ENCODE results near the gene FAM131B.

Gene FAM131B

DNA sequence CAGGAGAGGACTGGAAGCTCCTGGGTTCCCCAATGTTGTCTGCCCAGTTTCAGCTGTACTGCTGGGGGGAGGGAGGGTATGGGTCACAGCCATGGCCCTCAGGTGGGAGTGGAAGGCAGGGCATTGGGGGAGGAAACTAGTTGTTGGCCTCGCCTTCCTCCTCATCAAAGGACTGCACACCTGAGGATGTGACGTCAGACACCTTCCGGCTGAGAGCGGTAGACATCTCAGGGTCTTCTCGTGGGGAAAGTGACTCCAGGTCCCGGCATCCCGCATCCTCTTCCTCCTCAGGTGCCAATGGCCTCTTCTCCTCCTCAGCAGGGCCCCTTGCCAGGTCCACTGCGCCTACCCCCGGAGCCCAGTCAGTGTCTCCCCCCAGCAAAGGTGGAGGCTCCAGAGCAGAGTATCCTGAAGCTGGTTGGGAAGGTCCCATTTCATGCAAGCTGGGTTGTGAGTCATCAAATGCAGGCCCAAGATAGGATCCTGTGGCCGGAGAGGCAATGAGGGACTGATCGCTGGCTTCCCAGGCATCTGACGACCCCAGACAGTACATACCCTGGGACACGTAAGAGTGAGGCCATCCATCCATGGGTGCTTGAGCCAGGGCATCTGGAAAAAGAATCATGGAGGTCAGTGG lies 6.0 kb downstream of the FAM131B start:
- DNase-seq: no peak

DNA sequence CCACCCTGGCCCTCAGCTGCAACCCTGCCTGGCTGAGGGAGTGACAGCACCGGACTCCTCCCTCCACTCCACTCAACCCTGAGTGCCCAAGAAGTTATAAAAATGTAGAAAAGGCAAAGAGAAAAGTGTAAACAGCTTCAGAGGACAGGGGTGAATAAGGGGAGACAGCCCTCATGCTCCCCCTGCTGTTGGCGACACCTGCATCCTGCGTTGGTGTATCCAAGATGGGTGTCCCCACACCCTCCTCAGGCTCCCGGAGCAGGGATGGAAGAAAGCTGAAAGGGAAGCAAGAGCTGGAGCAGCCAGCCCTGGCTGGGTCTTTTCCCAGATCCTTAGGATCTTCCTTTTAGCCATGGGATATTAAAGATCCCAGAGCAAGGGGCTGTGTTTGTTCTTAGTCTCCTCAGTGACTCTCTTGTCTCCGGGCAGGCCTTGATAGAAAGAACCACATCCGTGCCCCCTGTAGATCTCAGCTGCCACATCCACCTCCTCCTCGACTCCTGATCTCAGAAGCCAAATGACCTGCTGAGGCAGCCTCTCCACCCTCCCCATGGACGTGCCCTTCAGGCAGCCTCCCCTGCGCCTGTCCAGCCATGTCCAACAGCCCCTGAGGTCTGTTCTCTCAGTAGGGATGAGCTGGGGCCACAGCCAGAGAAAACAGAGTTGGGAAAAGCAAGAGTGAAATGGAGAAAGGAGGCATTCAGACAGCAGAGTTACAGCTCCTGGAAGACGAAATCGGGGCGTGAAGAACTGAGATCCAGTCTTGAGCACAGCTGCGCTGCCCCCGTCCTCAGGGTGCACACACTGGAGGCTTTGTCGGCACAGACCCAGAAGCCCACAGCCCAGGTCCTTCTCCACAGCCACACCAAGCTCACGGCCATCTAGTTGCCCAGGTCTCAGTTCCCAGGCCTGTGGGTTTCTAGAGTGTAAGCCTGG lies 6.8 kb downstream of the FAM131B start:
- no peak for DNase-seq

DNA sequence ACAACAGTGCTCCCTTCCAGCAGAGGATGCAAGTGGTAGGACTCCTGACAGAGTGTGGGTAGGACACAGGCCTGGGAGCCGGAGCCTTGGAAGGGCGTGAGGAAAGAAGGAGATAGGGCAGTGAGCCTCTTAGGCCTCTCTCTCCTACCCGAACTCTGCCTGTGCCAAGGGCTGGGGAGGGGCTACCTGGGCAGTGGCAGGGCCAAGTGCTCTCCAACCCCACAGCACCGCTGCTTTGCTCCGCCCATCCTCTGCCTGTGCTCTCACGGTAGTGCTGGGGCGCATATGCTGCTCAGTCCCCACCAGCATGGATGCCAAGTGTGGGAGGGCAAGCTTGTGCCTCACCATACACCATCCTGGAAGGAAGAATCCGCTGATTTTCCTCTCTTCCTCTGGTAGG lies 7.5 kb downstream of the FAM131B start:
- no peak for DNase-seq

DNA sequence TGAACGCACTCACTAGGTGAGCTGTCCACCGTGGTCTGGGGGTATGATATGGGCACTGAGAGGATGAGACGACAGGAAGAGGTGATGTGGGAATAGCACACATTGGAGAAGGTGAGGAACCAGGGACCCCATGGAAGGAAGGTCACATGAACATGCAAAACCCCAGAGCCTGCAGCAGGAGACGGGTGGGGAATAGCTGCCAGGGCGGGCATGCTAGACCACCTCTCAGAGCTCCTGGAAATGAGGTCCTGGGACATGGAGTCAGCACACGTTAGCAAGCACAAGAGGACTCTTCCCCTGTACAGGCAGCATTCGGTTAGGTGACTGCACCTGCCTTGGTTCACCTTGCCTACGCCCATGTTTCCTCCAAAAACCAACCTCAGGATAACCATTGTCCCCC lies 8.1 kb downstream of the FAM131B start:
- DNase-seq: no peak

DNA sequence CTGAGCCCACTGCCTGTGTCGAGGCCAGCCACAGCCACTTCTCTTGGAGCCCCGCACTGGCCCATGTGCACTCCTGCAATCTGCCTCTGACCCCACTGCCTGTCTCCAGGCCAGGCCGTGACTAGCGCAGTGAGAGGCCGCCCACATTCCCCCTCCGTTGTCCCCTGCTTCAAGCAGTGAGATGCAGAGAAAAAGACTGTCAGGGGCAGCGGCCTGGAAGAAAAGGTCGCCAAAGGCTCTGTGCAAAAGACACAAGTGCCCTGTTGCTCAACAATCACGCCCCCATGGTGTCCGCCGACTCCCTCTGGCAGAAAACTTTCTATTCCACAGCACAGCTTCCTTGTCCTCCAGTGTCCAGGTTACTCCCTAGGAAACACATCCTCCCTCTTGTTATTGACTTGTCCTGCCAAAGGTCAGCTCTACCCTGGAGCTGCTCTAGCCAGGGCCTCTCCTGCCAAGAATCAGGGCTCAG lies 9.9 kb downstream of the FAM131B start:
- DNase-seq: no peak

DNA sequence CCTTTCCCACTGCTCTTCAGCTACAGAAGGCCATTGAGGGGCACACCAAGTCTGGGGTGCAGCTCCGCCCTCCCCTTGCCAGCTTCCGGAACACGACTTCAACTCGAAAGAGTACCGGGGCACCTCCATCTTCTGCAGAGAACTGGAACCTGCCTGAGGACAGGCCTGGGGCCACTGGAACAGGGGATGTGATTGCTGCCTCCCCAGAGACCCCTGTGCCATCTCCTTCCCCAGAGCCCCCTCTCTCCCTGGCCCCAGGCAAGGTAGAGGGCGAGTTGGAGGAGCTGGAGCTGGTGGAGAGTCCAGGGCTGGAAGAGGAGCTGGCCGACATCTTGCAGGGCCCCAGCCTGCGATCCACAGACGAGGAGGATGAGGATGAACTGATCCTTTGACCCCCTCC lies 10.9 kb downstream of the FAM131B start:
- no peak for DNase-seq

DNA sequence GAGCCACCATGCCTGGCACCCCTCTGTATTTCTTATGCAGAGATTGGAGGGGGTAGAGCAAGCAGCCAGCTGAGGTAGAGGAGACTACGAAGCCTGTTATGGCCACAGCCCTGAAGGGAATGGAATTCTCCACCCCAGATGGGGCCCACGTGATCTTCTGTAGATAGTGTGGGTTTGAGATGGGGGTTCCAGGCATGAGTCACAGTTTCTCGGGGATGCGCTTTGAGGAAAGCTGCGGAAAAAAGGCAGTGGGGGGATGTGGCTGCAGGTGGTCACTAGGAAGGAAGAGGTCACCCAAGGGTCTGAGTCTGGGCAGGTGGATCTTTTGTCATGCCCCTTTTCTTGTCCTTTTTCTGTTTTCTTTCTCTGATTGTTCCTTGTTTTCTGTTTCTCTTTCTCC lies 11.5 kb downstream of the FAM131B start:
- no peak for DNase-seq

DNA sequence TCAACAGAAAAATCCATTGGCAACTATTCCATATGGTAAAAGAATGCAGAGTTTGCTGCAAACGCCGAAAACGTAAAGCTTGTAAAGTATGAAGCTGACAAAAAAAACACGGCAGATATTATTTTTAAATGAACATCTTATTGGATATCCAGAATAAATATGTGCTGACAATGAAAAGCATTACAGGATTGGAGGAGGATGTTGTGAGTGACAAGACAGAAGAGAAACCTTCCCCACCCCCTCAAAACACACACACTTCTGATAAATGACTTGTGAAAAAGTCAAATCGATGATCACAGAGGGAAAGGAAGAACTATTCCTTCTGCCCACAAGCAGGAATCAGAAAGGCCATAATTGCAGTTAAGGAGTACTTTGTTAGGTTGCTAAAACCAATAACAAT lies 14.6 kb downstream of the FAM131B start:
- no peak for DNase-seq

DNA sequence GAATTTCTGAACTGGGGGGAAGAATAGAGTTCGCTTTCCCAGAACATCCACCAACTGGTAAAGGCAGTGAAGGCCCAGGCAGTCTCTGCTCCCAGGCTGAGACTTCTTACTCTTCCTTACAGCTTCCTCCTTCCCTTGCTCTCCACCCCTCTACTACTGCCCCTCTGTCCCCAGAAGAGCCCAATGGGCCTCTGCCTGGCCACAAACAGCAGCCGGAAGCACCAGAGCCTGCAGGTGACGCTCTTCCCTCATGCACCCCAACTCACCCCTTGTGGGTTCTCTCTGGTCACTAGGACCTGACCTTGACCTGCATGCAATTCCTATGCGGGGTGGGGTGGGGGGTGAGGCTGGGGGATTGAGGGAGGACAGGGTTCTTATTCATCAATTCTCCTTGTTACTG lies 16.5 kb downstream of the FAM131B start:
- no peak for DNase-seq

DNA sequence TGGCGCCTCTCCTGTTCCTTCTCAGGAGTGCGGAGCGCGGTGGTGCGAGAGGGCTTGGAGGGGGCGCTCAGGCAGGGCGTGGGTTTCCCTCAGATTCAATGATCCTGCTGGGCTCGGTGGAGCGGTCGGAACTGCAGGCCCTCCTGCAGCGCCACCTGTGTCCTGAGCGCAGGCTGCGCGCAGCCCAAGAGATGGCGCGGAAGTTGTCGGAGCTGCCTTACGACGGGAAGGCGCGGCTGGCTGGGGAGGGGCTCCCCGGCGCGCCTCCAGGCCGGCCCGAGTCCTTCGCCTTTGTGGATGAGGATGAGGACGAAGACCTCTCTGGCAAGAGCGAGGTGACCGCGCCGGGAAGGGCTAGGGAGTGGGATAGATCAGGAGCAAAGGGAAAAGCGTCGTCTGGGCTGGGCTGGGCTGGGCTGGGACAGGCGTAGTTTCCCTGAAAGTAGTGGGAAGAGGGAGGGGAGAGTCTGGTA lies 17.0 kb downstream of the FAM131B start:
- DNase-seq: peak; percentile 38

DNA sequence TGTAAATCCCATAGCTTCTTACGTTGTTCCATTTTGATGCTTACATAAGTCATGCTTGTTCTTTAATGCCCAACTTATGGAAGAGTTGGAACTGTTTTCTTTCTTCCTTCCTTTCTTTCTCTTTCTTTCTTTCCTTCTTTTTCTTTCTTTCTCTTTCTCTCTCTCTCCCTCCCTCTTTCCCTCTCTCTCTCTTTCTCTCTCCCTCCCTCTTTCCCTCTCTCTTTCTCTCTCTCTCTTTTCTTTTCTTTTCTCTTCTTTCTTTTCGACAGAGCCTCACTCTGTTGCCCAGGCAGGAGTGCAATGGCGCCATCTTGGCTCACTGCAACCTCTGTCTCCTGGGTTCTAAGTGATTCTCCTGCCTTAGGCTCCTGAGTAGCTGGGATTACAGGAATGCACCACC lies 18.9 kb downstream of the FAM131B start:
- DNase-seq: no peak

DNA sequence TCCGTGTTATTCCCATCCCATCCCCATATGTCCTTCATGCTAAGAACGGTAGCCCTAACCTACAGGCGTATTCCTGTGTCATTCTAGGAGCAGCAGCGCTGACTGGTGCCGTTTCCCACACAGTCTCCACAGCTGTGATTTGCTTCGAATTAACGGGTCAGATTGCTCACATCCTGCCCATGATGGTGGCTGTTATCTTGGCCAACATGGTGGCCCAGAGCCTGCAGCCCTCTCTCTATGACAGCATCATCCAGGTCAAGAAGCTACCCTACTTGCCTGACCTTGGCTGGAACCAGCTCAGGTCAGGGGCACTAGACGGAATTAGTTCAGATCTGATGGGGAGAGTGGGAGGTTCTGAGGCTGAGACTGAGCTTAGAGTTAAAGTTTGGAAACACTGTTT lies 20.7 kb downstream of the FAM131B start:
- no peak for DNase-seq

DNA sequence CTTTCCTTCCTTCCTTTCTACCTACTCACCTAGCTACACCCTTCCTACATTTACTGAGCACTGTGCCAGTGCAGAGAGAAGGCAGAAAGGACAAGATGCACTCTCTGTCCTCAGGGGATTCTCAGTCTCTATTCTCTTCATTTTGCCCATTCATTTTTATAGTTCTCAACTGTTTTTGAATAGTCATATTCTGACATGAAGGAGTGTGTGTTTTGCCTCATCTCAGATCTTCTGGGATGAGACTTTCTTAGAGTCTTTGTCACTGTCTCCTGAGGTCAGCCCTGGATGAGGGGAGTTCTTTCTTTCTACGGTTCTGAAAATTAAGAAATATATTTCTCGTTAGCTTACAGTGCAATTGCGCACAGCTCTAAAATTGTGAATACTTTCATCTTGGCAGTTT lies 25.3 kb downstream of the FAM131B start:
- no peak for DNase-seq

DNA sequence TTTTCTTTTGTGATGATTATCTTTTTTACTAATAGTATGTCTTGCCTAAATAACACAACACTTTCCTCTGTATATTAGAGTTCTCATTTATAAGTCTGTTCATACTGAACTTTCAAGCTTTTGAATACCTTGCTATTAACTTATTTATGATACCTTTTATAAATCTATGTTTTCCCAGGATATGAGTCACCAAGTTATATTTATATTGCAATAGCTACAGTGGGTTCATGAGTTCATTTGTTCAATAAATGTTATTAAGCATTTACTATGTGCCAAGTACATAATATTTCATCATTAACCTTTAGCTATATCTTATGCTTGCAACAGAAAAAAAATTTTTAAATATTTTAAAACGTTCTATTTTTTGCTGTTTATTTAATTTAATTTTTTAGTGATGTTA lies 28.3 kb downstream of the FAM131B start:
- no peak for DNase-seq

DNA sequence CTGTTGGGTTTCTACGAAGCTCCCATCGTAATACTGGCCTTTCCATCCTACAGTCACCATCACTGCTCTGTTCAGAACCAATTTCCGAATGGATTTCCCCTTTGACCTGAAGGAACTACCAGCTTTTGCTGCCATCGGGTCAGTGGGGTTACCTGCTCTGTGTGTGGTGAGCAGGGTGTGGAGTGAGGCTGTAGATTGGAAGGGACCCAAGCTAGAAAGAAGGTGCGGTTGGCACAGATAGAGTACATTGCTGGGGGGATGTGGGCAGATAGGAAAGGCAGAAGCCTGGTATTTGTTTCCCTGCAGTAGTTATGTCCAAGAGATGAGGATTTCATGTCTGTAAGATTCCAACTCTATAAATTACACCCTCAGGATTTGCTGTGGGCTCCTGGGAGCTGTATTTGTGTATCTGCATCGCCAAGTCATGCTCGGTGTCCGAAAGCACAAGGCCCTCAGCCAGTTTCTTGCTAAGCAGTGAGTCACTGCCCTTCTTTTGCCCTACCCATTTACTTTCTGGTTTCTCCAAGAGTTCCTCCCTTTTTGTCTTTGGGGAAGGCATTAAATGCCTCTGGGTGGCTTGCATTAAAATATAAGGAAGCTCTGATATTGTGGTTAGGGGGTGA lies 31.2 kb downstream of the FAM131B start:
- DNase-seq: no peak

DNA sequence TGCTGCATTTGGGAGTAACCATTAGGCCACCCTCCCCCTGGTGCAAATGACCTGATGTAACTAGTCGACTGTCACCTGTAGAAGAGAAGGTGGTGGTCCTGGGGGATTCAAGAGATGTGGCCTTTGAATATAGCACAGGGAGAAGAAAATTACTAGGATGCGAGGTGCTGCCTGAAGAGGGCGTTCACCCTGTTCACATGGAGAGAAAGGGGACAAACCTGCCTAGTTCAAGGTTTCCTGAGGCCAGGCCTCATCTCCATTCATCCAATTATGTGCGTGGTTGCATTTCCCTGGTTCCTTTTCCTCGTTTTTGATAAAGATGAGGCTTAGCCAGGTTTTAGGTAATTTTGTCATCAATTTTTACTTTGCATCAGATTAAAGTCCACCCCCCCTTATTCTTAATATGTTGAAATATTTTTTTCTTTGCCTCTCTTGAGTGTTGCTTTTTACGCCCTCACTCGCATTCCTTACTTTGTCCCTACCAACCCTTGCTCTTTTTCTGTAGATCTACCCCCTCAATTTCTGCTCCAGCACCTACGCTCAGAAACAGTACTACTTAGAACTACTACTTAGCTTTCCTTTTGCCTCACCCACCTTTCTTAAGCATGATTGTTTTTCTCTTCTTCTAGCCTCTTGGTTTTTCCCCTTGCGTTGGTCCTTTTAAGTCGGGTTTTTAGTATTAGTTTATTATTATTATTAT lies 32.9 kb downstream of the FAM131B start:
- DNase-seq: no peak

DNA sequence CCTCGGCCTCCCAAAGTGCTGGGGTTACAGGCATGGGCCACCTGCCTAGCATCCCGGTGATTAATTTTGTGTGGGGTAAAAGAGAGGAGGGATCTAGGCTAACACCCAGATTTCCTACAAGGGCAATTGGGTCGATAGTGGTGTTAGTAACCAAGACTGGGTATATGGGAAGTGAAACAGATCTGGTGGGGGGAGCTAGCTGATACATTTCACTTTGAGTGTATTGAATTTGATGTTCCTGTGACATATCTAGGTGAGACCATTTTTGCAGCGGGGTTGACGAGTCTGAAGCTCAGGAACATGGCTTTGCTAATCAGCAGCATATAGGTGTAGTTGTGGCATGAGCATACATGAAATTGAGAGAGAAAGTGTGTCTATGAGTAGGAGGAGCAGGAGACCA lies 34.6 kb downstream of the FAM131B start:
- DNase-seq: no peak

DNA sequence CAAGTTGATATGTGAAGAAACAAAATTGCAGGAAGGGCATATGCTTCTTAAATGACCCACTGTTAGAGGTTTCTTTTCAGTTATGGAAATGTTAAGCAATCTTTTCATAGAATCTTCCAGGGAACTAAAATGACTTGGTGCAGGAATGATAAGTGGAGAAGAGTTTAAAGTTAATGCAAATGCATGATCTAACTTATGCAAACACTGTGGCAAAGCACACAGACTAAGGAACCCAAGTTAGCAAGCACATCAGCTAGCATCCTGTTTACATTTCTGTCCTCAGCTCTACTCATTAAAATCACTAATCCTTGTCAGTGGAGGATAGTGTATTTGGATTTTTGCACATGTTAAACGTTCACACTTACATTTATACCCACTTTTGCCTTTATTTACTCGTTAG lies 37.3 kb downstream of the FAM131B start:
- no peak for DNase-seq

DNA sequence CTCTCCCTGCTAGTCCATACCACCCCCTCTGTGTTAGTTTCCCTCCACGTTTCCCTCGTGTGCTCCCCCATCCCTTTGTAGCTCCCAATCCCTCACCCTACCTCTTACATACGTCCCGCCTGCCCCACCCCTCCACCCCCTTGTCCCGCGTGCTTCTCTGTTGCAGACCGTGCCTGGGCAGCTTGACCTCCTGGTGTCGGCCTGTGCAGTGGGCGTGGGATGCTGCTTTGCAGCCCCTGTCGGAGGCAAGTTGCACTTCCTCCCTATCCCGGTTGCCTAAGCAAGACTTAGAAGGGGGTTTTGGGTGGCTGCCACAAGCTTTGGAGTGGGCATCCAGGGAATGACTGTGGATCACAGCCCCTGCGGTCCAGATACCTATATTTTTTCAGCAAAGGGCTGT lies 38.9 kb downstream of the FAM131B start:
- no peak for DNase-seq

DNA sequence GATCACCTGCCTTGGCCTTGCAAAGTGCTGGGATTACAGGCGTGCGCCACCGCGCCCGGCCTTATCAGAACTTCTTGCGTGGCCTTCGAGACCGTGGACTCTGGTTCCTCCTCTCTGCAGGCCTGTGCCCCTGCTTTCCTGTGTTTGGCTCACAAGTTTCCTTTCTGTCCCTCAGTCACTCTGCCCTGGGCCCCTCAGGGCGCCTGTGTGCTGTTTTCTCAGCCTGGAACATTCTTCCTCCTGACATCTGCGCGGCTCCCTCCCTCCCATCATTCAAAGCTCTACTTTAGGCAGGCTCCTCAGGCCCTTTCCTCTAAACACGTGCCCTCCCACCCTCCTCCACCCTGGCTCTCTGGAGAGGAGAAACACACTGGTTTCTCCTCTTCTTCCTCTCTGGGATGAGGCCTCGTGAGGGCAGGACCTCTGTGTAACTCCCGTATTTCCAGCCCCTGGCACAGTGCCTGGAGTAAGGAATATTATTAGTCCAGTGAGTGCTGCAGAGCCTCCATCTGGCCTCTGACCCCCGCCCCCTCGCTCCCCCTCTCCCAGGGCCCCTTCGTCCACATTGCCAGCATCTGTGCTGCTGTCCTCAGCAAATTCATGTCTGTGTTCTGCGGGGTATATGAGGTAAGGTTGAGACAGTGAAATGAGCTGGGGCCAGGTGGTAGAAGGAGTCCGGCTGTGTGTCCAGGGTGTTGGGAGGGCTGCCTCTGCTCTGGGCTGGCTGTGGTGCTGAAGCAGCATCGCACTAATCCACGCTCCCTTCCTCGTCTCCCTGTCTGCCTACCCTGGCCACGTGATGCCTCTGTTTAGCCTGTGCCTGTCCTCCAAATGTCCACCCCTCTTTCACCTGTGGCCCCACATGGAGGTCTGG lies 39.5 kb downstream of the FAM131B start:
- no peak for DNase-seq

DNA sequence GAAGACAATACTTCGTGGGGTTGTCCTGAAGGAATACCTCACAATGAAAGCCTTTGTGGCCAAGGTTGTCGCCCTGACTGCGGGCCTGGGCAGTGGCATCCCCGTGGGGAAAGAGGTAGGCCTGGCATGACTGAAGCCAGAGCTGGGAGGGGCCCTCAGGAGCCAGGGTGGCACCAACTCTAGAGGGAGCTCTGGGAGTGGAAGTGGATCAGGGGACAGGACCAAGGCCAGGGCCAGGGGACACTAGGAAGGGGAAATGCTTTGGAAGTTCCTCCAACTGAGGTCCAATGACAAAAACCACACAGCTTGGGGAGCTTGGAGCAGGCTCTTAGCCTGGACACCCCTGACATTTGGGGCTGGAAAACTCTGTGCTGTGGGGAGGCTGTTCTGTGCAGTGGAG lies 40.8 kb downstream of the FAM131B start:
- DNase-seq: no peak

DNA sequence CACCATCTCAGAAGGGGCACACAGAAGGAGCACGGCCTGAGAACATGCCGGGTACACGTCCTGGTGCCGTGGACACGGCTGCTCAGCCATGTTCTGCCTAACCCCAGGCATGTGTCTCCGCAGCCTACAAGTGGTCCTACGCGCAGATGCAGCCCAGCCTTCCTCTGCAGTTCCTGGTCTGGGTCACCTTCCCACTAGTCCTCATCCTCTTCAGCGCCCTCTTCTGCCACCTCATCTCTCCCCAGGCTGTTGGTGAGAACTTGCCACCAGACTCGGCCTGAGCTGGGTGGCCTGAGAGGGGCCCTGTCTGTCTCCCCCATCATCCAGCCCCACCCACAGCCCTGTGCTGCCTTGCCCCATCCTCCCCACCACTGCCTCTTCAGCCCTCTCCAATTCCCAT lies 41.3 kb downstream of the FAM131B start:
- no peak for DNase-seq

Measured in NCI-H345 (cell line).